GM19351 (cell line): ENCODE data around the gene BNC2.

Source experiments
- ATAC-seq: cut with Tn5 transposase; IDR thresholded peaks from one replicate; pipeline ENCODE4 v1.9.1; 2021; ENCODE audit warnings: mild to moderate bottlenecking, moderate library complexity; ENCODE audit not compliant: unreplicated experiment

The BNC2 gene

DNA sequence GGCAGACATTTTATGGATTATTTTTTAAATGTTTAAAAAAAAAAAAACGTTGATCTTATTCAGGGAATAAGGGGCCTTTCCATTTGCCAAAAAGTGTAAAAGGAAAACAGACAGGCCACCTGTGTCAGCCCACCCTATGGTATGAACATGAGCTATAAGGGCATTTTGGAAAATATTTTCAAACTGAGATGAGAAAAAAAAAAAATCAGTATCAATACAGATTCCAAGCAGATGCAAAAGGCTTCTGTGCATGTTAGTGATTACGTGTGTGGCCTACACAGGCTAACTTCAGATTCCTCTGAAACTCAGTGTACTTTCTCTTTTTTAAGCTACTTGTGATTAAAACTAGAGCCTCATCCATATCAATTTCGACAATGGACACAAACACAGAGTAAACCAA, 189.9 kb downstream of the BNC2 start:
- ATAC-seq, result no peak

DNA sequence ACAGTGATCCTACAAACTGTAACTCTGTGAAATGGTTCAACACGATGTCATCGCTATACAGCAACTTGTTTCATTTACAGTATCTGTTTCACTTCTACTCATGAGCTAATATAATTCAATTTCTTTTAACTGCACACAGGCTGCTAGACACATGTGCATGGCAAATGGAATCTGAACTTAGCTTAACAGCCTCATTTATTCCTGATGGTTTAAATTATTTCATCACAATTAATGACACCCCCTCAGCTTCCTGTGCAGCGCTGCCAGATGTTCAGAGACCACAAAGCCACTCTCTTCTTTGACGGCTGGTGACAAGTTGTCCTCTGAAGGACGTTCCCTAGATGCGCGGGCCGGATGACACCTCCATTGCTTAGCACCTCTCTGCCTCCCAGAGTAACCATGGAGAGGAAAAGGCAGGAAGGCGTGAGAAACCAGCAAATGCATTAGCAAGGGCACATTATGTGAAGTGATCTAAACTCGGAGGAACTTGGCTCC, 191.1 kb downstream of the BNC2 start:
- ATAC-seq, result no peak

DNA sequence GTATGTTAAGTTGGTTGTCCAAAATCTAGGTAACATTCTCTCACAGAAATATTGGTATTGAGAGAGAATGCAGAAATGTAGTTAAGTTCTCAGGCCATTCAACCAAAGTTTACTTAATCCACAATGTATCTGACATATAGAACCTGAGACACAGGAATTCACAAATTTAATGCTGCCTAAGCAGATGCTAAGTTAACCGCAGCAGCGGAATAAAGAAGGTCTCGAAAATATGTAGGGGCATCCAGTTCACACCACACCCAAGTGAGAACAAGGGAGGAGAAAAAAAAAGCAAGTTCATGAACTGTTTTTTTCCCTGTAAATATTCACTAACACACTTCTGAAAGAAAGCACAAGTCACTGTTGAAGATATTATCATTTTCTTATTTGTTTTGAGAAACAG, 194.0 kb downstream of the BNC2 start:
- no peak for ATAC-seq

DNA sequence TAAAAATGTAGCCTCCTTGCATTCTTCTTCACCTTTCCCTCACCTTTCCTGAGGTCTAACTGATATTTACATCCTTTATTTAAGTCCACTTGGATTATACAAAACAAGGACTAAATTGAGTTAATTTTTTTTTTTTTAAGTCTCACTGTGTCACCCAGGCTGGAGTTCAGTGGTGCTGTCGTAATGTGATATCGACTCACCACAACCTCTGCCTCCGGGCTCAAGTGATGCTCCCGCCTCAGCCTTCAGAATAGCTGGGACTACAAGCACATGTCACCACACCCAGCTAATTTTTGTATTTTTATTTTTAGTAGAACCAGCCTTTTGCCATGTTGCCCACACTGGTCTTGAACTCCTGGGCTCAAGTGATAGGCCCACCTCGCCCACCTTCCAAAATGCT, 195.3 kb downstream of the BNC2 start:
- no peak for ATAC-seq

DNA sequence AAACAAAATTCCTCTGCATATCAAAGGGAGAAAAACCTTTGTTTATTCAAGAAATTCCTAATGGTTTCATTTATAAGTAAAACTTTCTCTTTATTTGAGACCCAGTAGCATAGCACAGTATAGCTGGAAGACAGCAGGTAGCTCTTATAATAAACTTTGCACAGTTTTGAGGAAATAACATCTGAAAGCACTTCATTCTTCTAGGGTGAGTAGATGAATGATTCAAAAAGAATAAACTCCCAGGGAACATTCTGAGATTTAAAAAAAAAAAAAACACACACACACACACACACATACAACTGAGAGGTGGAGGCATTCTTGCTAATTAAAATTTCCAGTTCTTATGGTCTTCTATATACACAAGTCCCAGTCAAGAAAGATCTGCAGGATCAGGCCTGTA, 197.3 kb downstream of the BNC2 start:
- no peak for ATAC-seq

DNA sequence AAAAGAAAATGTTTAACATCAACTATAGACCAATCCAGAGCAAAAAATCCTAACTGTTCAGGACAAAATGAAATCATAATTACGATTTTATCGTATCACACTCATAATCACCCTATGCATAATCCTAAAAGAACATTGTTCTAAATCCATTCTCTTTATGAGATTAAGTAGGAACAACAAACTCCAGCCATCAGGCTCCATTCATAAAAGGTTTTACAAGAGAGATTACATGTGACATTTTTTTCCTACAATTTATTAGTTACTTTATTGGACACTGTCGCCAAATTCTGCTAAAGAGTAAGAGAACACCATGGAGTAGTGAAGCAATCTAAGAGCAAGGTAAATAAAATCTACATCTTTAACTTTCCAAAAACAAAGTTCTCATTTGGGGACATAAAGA, 198.0 kb downstream of the BNC2 start:
- no peak for ATAC-seq

DNA sequence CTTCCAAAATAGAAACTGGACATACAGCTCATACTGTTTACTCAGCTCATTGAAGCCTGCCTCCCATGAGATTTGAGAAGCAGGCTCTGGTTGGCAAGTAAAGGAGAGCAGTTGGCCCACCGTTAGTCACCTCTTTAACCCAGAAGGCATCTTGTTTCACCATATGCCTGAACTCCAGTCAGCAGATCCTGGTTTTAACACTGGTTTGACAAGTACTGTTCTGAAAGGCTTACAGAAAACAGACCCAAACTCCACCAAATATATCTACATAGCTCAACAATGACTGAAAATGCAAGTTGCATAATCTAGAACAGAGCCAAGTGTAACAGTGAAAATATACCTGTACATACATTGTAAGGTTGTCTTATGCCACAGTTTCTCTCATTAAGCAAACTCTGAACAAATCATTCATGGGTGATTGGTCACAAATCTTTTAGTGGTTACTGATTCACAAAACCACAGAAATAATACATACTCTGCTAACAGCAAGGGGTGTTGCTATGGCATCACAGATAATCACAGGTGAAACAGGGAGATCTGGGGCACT, 198.8 kb downstream of the BNC2 start:
- ATAC-seq, result no peak

DNA sequence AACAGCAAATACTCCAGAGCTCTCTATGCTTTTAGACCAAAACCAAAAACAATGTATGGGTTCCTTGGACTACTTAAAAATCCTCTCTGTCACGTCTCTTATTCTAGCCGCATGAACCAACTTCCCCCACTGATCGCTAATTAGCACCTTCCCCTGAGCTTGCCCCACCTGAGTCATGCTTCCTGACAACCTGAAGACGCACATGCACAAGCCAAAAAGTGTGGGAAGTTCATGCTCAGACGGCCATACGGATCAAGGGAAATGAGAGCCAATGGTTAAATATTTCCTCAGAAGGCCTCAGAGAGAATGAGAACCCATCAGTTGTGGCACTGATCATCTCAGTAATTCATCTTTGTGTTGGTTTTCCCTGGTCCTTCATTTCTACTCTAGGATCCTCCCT, 199.7 kb downstream of the BNC2 start:
- ATAC-seq, result no peak

DNA sequence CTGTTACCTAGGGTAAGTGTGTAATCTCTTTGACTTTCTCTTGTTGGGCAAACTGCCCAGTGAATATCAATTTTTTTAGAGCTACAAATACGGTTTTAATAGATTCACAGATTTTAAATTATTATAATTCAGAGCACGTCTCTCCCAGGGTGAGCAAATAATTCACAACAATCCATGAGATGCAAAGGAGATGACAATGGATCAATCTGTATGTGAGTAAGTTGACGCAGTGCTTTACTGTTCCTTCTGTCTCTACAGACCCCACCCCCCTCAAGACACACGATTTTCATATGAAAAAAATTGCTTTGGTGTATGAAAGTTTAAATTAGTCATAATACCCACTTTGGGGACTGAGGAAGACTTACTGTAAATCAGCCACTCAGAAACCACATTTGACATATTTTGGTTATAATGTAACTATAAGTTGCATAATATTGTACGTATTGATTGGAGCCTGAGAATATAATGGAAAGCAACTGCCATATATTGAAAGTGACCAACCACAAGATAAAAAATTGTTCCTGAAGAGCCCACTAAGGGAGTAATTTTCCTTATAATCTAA, 201.7 kb downstream of the BNC2 start:
- ATAC-seq, result no peak

DNA sequence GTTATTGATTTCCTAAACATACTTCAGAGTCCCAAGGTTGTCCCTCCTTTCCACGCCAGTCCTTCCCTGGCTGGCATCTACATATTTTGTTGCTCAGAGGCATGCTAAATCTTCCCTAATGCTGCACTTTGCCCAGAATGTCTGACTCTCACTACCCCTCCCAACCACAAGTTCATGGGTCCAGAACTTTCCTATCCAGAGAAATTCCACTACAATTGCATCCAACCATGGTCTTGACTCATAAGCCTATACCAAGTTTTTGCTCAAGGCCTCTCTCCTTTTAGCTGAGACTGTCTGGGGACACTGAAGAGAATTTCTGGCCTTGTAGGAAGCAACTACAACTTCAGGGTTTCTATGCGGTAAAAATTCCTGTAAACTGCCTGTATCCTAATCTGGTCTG, 206.3 kb downstream of the BNC2 start:
- ATAC-seq, result no peak

DNA sequence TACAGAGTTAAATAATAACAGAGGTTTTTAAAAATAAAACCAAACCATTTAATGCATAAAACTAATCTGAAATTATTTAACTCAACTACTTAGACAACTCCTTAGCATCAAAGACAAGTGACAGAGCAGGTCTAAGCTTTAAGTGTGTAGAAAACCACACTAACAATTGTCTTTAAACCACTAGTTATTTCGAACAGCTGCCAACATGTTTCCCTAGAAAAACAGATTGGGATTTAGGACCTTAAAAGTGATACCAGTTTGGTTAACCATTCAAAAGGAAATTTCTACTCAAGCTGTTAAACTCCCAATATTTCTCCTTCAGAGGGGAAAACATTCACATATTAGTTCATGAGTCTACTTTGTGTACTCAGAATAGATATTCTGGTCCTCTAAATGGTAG, 208.7 kb downstream of the BNC2 start:
- no peak for ATAC-seq

DNA sequence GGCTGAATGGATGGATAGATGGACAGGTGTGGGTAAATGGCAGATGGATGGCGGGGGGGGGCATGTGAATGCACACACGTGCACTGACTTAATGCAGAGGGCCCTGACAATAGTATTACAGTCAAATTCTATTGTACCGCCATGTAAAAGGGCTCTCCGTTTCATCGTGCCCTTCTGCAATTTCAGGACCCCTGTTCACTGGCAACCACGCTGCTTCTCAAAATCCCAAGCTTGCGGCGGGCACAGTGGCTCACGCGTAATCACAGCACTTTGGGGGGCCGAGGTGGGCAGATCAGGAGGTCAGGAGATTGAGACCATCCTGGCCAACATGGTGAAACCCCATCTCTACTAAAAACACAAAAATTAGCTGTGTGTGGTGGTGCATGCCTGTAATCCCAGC, 211.4 kb downstream of the BNC2 start:
- ATAC-seq, result no peak

DNA sequence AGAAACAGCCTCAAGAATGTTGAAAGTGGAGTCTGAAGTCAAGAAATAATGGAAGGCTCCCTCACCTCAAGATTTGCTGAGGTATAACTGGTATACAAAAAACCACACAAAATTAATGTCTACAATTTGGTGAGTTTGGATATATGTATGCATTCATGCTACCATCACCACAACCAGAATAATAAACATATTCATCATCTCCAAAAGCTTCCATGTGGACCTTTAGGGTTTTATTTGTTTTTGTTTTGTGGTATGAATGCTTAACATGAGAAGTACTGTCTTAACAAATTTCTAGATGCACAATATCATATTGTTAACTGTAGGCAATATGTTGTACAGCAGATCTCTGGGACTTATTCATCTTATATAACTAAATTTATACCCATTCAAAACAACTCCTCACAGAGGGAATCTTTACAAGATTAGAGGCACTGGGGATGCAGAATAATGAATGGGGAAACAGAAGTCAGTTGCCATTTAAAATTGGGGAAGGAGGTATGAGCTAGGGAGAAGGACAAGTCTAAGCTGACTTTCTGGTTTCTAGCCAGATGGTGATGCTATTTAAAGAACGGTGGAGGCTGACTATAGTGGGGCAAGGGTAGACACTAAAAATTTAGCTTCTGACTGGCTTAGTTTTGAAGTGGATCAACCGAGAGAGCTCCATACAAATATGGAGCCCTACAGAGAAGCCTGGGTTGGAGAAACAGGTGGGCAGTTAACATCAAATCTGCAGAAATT, 213.9 kb downstream of the BNC2 start:
- ATAC-seq, result no peak

DNA sequence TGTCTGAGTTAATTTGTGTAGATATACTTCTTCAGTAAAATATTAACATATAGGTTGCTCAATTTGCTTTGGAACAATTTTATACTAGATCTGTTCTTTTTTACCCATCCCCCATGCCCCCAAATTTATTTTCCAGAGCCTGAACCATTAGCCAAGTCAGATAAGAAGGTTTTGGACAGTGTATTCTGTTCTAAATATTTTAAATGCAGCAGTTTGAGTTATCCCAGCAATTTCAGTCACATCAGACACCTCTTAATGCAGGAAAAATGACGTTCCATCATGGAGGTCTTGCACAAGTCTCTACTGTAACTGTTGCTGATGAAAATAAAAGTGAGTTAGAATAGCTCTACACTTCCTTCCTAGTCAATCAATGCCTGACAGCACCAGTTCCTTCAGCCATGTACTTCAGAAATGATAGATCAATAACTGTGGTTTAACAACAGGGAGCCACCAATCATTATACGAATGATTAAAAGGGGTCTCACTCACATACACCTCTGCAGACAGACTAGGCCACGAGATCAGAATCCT, 215.8 kb downstream of the BNC2 start:
- ATAC-seq, result no peak

DNA sequence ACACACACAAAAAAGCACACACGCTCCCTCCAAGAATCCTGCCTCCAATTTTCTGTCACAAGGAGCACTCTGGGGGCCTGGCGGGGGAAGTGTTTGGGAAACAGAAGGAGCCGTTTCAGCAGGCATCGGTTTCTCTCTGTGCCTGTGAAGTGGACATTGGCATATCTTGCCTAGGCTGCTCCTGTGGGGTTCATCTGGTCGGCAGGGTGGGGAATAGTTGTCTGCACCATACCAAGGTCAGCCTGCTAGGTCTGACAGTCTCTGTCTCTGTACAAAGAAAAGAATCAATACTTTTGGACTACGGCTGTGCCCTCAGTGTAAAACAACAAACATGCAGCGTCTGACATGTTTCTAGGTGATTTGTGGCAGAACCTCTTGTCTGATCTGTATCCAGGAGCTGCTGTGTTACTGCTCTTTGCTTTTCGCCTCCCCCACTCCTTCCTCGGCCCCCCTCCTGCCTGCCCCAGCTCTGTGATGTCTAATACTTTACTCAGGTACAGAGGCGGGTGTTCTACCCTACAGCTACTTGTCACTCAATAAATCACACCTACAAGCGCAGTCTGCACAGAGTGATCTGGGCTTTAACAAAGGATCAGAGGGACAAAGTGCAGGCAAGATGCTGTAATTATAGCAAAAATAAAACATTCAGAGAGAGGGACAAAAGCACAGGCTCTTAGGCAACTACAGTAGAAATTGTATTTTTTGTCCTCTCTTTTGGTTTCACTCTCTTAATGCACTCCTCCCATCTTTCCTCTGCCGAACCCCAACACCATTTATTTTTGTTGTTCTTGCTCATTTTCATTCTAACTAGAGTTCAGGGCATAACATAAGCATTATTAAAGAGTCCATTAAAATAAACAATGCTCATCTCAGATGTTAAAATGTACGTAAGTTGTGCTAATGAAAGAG, 216.7 kb downstream of the BNC2 start:
- no peak for ATAC-seq

DNA sequence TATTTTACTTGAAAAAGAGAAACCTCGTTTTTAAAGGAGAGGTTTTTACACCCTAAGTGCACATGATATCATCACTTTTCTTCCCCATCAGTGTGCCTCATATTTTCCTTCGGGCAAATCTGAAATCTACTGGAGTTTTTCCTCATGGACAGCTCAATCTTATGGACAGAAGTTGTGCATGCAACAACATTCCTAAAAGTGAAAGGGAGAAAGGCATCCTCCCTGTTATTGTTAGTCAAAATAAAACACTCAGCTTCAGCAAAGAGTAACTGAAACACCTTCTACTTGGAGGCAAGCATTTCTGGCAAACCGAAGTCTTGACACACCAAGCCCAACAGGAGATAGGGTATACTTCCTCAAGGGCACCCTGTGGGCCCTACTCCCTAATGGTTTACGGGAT, 217.9 kb downstream of the BNC2 start:
- no peak for ATAC-seq

DNA sequence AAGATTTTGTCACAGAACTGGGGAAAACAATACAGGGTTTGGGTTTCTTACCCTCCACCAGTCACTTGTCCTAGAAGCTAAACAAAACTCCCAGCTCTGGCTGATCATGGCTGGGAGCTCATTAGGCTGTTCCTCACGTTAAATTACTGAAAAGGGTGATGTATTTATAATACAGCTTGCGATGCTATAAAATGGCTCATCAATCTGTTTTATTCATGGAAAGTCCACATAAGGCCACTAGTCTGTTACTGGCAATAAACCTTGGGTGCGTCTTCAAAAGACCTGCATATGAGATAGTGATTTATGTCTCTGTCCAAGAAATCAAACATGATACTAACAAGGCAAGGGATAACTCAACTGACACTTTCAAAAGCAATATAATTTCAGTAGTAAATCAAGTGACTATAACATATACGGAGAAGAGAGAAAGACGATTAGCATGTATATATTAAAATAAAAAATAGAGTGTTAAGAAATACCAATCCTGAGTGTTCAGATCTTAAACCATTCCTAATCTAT, 219.0 kb downstream of the BNC2 start:
- no peak for ATAC-seq

DNA sequence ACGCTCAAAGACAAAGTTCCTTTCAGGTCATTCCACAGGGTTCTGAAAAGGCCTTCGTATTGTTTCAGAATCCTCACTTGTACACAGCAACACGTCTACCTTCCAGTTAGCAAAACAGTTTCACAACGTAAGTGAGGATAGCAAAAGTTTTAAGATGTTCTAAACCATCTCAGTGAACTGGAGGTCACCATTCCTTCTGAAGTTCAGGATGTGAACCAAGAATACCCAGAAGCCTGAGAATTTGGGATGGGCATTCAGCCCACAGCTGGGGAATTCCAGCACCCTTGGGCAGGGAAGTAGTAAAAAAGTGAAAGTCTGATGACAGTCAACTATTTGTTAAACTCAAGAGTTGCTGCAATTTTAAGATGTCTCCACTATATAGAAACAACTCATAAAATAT, 224.5 kb downstream of the BNC2 start:
- no peak for ATAC-seq

DNA sequence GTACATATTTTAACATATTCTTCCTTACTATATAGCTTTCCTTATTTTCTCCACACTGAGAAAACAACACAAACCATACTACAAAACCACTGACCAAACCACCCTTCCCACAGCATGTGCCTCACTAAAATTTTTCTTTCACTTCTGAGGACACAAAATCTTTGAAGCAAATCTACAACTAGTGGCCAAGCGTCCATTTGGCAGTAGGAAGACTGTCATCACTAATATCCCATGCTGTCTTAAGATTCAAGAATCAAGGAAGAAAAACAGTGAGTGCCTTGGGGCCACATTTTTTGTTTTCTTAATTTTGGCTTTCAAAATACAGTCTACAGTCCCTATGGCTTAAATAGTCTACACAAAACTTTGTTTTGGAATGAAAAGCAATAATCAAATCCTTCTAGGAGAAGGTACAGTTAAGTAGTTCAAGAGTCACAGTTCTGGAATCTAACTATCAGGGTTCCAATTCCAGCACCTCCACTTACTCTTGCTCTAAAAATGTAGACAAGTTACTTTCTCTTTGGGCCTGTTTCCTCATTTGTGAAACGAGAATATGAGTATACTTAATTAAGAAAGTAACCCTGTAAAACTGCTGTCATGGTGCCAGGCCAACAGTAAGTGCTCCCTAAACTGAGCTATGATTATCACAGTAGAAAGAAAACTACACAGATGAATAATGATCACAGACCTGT, 227.9 kb downstream of the BNC2 start:
- ATAC-seq, result no peak

DNA sequence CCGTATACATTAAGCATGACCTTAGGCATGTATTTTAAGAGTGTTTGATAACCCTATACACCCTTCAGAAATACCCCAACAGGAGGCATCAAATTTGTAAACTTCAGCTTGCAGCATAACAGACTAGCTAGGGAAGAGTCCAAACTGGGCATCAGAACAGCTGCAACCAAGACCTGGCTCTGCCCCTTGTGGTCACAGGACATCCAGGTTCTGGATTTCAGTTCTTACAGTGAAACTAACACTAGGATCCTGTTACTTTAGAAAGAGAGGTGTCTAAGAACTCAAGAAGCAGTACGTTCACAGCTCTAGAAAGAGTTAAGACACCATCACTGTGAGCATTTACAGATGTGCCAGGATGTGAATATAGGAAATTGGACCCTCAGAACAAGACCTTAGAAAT, 229.8 kb downstream of the BNC2 start:
- ATAC-seq, result no peak

DNA sequence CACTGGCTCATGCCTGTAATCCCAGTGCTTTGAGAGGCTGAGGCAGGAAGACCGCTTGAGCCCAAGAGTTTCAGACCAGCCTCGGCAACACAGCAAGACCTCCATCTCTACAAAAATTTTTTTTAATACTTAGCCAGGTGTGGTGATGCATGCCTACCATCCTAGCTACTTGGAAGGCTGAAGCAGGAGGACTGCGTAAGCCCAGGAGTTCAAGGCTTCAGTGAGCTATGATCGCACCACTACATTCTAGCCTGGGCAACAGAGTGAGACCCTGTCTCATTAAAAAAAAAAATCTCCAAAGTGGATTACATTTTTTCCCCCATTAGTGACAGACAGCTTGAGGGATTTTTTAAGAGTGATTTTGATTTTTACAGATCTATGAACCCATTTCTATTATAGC, 230.8 kb downstream of the BNC2 start:
- no peak for ATAC-seq
